ENCODE results near the gene PPARA. TPM values are rescaled to one million over a fixed set of nuclear protein-coding genes. Genes with fewer than 3 reads are reported as not detected.

Gene PPARA
- polyA plus RNA-seq, 1 of the 3 experiments (the other 2 are of a cell fraction) = 4.5 TPM

DNA sequence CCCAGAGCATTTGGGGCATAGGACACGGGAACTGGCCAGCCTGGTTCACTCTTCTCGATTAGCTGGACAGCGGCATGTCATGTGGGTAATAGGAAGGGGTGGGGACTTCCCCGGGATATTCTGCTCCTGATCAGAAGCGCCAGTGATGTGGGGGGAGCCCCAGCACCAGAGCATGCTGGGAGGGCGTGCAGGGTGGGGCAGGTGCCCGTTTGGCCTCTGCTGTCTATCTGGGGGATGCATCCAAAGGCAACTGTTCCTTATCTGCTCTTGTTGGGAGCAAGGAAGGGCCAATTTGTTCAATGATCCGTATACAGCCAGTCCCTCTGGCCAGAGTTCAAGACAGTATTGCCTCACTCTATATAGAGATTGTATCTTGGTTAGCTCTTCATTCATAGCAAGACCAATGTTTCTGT is 43.6 kb downstream of the PPARA start:
- Histone ChIP-seq H3K36me3 (replicated peaks in 1 of 2; ENCODE audit: control insufficient read depth in 1 of 2, insufficient read depth in 2 of 2, low read length in 1 of 2) (peaks cover 0 to 3% of the 10 kb centered on the region in 2 experiments), H3K79me2 (ENCODE audit: insufficient read depth) (no peaks in the 10 kb centered on the region), H3K9ac (no peak overlapping the region), H3F3A (replicated peaks; ENCODE audit: insufficient read depth) (no peaks in the 10 kb centered on the region), H3K4me3 (ENCODE audit: low read depth in 2 of 2, low read length in 1 of 2) (no peak overlapping the region), H3K27ac (ENCODE audit: low read depth in 2 of 2, low read length in 1 of 2) (peak overlapping the region in 1 of 2 experiments; percentile 58; a peak in 2 of 4 replicates), H3K9me3 (no peaks in the 10 kb centered on the region), H4K20me1 (ENCODE audit: insufficient read depth) (no peaks in the 10 kb centered on the region), H3K4me1 (ENCODE audit: control insufficient read depth in 1 of 2, insufficient read depth in 2 of 2, low read depth in 1 of 2, low read length in 1 of 2) (peaks cover 0 to 8% of the 10 kb centered on the region in 2 experiments; a peak in 1 of 4 replicates), H3K4me2 (no peak overlapping the region), H3K27me3 (ENCODE audit: insufficient read depth) (no peaks in the 10 kb centered on the region), H2AFZ (ENCODE audit: low read depth) (no peak overlapping the region), H3K9me2 (no peaks in the 10 kb centered on the region)
- 28% methylated on average over 6 of the region's 8 CpGs for whole genome bisulfite sequencing (ENCODE audit: low lambda C conversion rate)
- CTCF ChIA-PET = interaction anchor here (1.0 to 1.7 kb wide), 2 partner anchors 72 to 199 kb away, joined by 3 read pairs; no protein-coding TSS in a partner anchor
- POLR2A ChIA-PET = interaction anchor here (0.5 to 0.8 kb wide), 2 partner anchors 48 to 367 kb away, joined by 3 read pairs; no protein-coding TSS in a partner anchor
- peak; percentile 79 for DNase-seq
- TF ChIP-seq, protein P1, sequence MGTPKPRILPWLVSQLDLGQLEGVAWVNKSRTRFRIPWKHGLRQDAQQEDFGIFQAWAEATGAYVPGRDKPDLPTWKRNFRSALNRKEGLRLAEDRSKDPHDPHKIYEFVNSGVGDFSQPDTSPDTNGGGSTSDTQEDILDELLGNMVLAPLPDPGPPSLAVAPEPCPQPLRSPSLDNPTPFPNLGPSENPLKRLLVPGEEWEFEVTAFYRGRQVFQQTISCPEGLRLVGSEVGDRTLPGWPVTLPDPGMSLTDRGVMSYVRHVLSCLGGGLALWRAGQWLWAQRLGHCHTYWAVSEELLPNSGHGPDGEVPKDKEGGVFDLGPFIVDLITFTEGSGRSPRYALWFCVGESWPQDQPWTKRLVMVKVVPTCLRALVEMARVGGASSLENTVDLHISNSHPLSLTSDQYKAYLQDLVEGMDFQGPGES (IDR thresholded peaks at IDR 0.05; ENCODE audit: low read depth, low read length) = no peak
- TF ChIP-seq RCOR1 (IDR thresholded peaks at IDR 0.05; ENCODE audit: low read length) (peak; percentile 68; the same call in 1 of the 2 replicates), USF1 (IDR thresholded peaks at IDR 0.05; ENCODE audit: borderline replicate concordance, low read depth) (no peak; the same call in 1 of the 2 replicates), GATA2 (CRISPR knock-in tag; IDR thresholded peaks at IDR 0.05) (peak; percentile 91), RFX5 (IDR thresholded peaks at IDR 0.05; ENCODE audit: low read length) (no peak), EP300 (IDR thresholded peaks at IDR 0.05; ENCODE audit: borderline replicate concordance in 1 of 2, low read depth in 1 of 2, low read length in 1 of 2) (peak in 1 of 2 experiments; percentile 72; a peak in 1 of 4 replicates), TEAD4 (IDR thresholded peaks at IDR 0.05; ENCODE audit: borderline replicate concordance, insufficient read depth) (no peak), CTCF (IDR thresholded peaks at IDR 0.05) (no peak), CHD2 (IDR thresholded peaks at IDR 0.05; ENCODE audit: low read length, partially characterized antibody) (peak; percentile 62), TAF1 (IDR thresholded peaks at IDR 0.05; ENCODE audit: borderline replicate concordance, low read depth, low read length) (no peak), FOXJ3 (CRISPR knock-in tag; IDR thresholded peaks at IDR 0.05) (peak; percentile 45; the same call in 1 of the 2 replicates)
- TF ChIP-seq, protein P2, sequence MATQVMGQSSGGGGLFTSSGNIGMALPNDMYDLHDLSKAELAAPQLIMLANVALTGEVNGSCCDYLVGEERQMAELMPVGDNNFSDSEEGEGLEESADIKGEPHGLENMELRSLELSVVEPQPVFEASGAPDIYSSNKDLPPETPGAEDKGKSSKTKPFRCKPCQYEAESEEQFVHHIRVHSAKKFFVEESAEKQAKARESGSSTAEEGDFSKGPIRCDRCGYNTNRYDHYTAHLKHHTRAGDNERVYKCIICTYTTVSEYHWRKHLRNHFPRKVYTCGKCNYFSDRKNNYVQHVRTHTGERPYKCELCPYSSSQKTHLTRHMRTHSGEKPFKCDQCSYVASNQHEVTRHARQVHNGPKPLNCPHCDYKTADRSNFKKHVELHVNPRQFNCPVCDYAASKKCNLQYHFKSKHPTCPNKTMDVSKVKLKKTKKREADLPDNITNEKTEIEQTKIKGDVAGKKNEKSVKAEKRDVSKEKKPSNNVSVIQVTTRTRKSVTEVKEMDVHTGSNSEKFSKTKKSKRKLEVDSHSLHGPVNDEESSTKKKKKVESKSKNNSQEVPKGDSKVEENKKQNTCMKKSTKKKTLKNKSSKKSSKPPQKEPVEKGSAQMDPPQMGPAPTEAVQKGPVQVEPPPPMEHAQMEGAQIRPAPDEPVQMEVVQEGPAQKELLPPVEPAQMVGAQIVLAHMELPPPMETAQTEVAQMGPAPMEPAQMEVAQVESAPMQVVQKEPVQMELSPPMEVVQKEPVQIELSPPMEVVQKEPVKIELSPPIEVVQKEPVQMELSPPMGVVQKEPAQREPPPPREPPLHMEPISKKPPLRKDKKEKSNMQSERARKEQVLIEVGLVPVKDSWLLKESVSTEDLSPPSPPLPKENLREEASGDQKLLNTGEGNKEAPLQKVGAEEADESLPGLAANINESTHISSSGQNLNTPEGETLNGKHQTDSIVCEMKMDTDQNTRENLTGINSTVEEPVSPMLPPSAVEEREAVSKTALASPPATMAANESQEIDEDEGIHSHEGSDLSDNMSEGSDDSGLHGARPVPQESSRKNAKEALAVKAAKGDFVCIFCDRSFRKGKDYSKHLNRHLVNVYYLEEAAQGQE (IDR thresholded peaks at IDR 0.05; ENCODE audit: low read depth, low read length) = peak; percentile 81
